Measurements from ENCODE around the gene FN1. TPM values are rescaled to one million over a fixed set of nuclear protein-coding genes. Genes with fewer than 3 reads are reported as not detected.

FN1 gene
- total RNA-seq (100 to 1,000 TPM in 5 of 9 donors, 10 to 100 TPM in 4; 44.6 to 322 (median 140) TPM), polyA plus RNA-seq (100 to 1,000 TPM in 1 of 3 donors, 10 to 100 TPM in 2; 68.1 to 133 (median 69.9) TPM)
- long read RNA-seq, donor 1, partial matches to known transcripts, result 0 of 1 reads
- long read RNA-seq, donor 1, other reads (novel, unspliced or antisense), result 0 of 1 reads
- long read RNA-seq, donor 2, partial matches to known transcripts, result 0 of 2 reads
- long read RNA-seq, donor 2, other reads (novel, unspliced or antisense), result 0 of 2 reads
- long read RNA-seq, donor 3, full-length matches to known transcripts, result 2 of 2 reads
- long read RNA-seq, donor 3, partial matches to known transcripts, result 0 of 2 reads
- long read RNA-seq, donor 3, other reads (novel, unspliced or antisense), result 0 of 2 reads
- long read RNA-seq, donor 4, partial matches to known transcripts, result 4 of 8 reads
- long read RNA-seq, donor 4, other reads (novel, unspliced or antisense), result 1 of 8 reads
- long read RNA-seq, donor 5, full-length matches to known transcripts, result 37 of 85 reads
- long read RNA-seq, donor 5, partial matches to known transcripts, result 35 of 85 reads
- long read RNA-seq, donor 5, other reads (novel, unspliced or antisense), result 13 of 85 reads
- long read RNA-seq, donor 6, partial matches to known transcripts, result 2 of 3 reads
- long read RNA-seq, donor 6, other reads (novel, unspliced or antisense), result 0 of 3 reads
- long read RNA-seq, donor 7, full-length matches to known transcripts, result 1 of 1 reads
- long read RNA-seq, donor 7, partial matches to known transcripts, result 0 of 1 reads
- long read RNA-seq, donor 7, other reads (novel, unspliced or antisense), result 0 of 1 reads
- long read RNA-seq, donor 8, full-length matches to known transcripts, result 5 of 16 reads
- long read RNA-seq, donor 8, partial matches to known transcripts, result 11 of 16 reads
- long read RNA-seq, donor 8, other reads (novel, unspliced or antisense), result 0 of 16 reads
- long read RNA-seq, donor 9, partial matches to known transcripts, result 6 of 6 reads
- long read RNA-seq, donor 9, other reads (novel, unspliced or antisense), result 0 of 6 reads
- long read RNA-seq, donor 10, partial matches to known transcripts, result 11 of 14 reads
- long read RNA-seq, donor 10, other reads (novel, unspliced or antisense), result 0 of 14 reads

DNA sequence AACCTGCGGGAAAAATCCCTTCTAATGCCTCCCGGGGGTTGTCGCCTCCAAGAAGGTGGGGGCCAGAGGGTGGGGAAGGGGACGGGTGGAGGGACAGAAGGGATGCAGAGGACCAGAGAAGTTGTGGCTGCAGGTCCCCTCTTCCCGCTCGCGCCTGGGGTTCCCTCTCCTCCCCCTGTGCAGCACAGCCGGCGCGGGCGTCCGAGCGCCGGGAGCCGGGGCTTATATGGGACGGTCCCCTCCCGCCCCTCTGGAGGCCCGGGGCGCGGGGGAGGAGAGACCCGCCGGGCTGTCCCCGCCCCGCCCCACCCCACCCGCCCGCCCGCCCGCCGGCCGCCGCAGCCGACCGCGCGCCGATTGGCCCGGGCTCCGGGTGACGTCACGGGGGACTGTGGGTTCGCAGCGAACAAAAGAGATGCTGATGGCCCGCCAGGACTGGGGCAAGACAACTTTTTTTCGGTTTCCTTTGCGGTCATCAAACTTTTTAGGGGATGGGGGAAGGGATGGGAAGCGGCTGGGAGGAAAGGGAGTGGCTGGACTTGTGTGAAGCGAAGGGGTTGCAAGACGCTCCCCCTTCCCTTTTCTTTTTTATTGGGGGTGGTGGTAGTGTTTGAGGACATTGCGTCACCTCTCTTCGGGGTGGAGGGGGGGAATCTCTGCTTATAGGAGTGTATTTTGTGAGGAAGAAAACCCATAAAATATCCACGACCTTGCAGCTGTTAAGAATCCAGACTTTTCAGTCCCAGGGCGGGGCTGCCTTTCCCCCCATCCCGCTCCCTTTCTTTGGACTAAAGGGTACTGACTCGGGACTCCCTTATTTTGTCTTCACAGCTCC, at the start of gene FN1:
FN1 (minus strand) TSS at position 199 of the 835 bp plus-strand sequence. CDS start 266 bp downstream, outside the sequence.
- Histone ChIP-seq H3K4me3 (peak within 1 kb of the TSS in 2 of 4 donors; percentile 14 to 58), H3K9me3 (replicated peaks in 1 of 3) (no peaks in the 10 kb centered on the region), H3K27me3 (peaks cover 26% of the 10 kb centered on the region), H3K27ac (peak within 1 kb of the TSS in 3 of 5 donors; percentile 50 to 73 (median 72)), H3K4me1 (replicated peaks in 1 of 2) (peaks cover 7 to 17% of the 10 kb centered on the region in 2 donors), H3K36me3 (replicated peaks in 1 of 2) (no peaks in the 10 kb centered on the region)
- WGBS, 4 donors, result 0 to 2% (median 1%) methylated on average over 36 to 51 of the region's 54 CpGs
- intact Hi-C loops (cut with DNase I), result no loop called here
- peak; percentile 64 to 85 (median 76) for DNase-seq
- TF ChIP-seq POLR2A (IDR thresholded peaks at IDR 0.05), result peak in 1 of 2 donors; percentile 7
- TF ChIP-seq, protein P1, sequence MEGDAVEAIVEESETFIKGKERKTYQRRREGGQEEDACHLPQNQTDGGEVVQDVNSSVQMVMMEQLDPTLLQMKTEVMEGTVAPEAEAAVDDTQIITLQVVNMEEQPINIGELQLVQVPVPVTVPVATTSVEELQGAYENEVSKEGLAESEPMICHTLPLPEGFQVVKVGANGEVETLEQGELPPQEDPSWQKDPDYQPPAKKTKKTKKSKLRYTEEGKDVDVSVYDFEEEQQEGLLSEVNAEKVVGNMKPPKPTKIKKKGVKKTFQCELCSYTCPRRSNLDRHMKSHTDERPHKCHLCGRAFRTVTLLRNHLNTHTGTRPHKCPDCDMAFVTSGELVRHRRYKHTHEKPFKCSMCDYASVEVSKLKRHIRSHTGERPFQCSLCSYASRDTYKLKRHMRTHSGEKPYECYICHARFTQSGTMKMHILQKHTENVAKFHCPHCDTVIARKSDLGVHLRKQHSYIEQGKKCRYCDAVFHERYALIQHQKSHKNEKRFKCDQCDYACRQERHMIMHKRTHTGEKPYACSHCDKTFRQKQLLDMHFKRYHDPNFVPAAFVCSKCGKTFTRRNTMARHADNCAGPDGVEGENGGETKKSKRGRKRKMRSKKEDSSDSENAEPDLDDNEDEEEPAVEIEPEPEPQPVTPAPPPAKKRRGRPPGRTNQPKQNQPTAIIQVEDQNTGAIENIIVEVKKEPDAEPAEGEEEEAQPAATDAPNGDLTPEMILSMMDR (IDR thresholded peaks at IDR 0.05), result no peak

DNA sequence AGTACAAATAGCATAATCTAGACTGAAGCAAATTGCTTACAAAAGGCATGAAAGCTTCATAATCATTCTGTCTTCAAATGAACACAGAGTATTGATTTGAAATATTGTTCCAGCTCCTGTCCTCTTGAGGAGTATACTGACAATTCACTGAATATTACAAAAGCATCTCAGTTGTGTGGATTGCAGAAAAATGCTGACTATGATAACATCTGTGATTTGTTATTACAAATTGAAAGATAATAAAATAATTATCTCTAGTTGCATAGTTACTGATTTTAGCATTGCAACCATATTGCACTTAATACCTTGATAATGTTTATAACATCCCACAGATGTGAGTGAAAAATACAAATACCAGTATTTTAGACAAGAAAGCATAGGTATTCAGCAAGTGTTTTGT, 49.2 kb upstream of the FN1 start:
- no peak for DNase-seq
- TF ChIP-seq, protein P1 (IDR thresholded peaks at IDR 0.05), result no peak
- TF ChIP-seq POLR2A (IDR thresholded peaks at IDR 0.05), result no peak
- H3K4me3 ChIP-seq, result no peak overlapping the region
- intact Hi-C loops (cut with DNase I), result no loop called here
- H3K9me3 ChIP-seq (replicated peaks in 1 of 3), result no peaks in the 10 kb centered on the region
- no peak overlapping the region for H3K27ac ChIP-seq
- no peaks in the 10 kb centered on the region for H3K27me3 ChIP-seq
- no peaks in the 10 kb centered on the region for H3K36me3 ChIP-seq (replicated peaks in 1 of 2)
- no peaks in the 10 kb centered on the region for H3K4me1 ChIP-seq (replicated peaks in 1 of 2)

DNA sequence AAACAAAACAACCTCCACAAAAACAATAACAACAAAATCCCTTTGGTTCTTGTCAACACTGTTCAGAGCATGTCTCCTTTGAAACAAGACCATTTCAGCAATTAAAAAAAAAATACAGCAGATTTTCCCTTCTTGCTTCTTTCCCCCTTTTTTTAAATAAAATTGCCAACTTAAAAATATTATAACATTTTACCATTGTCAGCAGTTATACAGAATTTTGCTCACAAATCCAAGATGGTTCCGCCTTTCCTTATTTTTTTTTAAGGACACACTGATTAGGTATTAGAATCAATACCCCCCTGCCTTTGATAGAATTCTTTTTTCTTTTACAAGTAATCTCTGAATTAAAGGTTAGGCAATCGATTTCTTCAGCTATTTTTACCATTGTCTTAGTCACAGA, 48.7 kb upstream of the FN1 start:
- intact Hi-C loops (cut with DNase I), result no loop called here
- DNase-seq, result no peak
- no peaks in the 10 kb centered on the region for H3K4me1 ChIP-seq (replicated peaks in 1 of 2)
- TF ChIP-seq POLR2A (IDR thresholded peaks at IDR 0.05), result no peak
- TF ChIP-seq, protein P1 (IDR thresholded peaks at IDR 0.05), result no peak
- H3K36me3 ChIP-seq (replicated peaks in 1 of 2), result no peaks in the 10 kb centered on the region
- no peaks in the 10 kb centered on the region for H3K27me3 ChIP-seq
- H3K4me3 ChIP-seq, result no peak overlapping the region
- WGBS, 4 donors, result 82 to 93% (median 83%) methylated on average over 2 of the region's 2 CpGs
- no peaks in the 10 kb centered on the region for H3K9me3 ChIP-seq (replicated peaks in 1 of 3)
- no peak overlapping the region for H3K27ac ChIP-seq
